HG03442 (cell line): ENCODE results near the gene RIC1.

Experiments used
- ATAC-seq: cut with Tn5 transposase; IDR thresholded peaks from one replicate; pipeline ENCODE4 v1.9.1; 2021; ENCODE audit warnings: mild to moderate bottlenecking, moderate library complexity; ENCODE audit not compliant: unreplicated experiment

Gene RIC1

DNA sequence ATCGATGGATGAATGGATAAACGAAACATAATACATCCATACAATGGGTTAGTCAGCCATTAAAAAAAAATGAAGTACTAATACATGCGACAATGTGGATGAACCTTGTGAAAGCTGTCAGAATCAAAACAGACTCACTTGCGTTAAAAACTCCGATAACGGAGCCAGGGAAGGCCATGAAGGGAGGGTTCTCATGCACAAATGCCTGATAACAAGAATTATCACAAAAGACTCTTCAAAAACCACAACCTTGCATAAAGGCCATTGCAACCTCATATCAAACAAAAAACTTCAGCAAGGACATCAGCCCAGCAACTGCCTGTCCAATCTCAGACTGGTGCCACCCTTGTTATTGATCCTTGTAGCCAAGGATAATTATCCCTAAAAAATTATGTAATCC lies 190.3 kb downstream of the RIC1 start:
- no peak for ATAC-seq

DNA sequence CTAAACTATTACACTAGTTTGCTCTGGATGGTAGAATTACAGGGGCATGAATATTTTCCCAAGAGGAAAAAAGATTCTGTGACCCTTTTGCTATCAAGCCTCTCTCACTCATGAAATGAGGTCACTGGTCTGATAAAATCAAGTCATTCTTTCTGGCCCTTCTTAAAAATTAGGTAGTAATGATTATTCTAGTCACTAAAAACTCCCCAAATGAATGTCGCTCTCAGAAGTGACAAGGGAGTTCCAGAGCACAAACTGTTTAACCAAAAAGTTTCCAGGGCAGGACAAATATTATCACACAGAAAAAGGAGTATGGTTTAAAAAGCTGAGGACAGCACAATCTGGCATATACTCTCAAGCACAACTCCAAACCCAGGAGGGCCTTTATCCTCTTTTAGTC lies 191.5 kb downstream of the RIC1 start:
- ATAC-seq, result no peak

DNA sequence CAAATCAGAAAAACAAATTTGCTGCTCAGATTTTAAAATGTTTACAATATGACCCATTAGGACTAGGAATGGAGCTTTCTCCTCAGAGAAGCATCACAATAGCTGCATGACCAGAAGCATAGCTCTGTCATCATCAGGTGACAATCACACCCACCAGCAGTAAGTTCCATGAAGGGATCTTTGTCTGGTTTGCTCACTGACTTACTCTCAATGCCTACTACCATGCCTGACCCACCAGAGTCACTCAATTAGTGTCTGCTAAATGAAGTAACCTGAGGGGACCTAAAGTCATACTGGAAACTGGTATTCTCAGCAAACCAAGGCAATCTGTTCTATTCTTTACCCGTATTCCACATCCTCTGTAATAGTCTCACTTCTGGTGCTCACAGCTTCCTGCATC lies 196.3 kb downstream of the RIC1 start:
- no peak for ATAC-seq
